Hematopoietic multipotent progenitor cell treated with erythropoietin and hydrocortisone succinate and interleukin-3 and kit ligand, for 8 days (in vitro differentiated cells): Measurements from ENCODE around the gene COL4A4.
A peak's percentile ranks its signal among the peaks of the same experiment; 100 is the strongest.

ENCODE experiments used
- DNase-seq: peaks from one replicate; pipeline ENCODE4 v3.0.0-alpha.2; 2015

Gene COL4A4

DNA sequence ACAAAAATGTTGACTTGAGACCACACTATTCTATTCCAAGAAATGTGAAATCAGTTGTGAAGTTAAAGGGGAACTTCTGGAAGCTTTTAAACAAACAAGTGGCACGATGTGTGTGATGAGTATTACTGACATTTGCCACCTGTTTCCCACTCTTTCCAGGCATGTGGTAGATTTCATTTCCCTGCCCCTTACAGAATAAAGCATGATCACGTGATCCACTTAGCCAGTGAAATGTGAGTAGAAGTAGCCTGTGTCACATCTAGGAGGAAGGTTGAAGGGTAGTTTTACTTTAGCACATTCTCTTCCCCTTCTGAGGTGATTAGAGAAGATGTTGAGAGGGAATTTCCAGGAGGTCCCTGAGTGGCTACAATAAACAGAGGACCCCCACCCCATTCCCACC, 3.8 kb downstream of the COL4A4 start:
- no peak for DNase-seq

- DNase-seq: no peak
These were observed 8.8 kb downstream of the COL4A4 start for GRCh38 chr2:227154986-227155774.

- DNase-seq: no peak
These were observed 10.1 kb downstream of the COL4A4 start for GRCh38 chr2:227153758-227154486.

GRCh38 chr2:227153307-227153706, 10.7 kb downstream of the COL4A4 start:
- peak; percentile 4 for DNase-seq

- DNase-seq: no peak
These were observed 11.8 kb downstream of the COL4A4 start for GRCh38 chr2:227152093-227152766.

DNA sequence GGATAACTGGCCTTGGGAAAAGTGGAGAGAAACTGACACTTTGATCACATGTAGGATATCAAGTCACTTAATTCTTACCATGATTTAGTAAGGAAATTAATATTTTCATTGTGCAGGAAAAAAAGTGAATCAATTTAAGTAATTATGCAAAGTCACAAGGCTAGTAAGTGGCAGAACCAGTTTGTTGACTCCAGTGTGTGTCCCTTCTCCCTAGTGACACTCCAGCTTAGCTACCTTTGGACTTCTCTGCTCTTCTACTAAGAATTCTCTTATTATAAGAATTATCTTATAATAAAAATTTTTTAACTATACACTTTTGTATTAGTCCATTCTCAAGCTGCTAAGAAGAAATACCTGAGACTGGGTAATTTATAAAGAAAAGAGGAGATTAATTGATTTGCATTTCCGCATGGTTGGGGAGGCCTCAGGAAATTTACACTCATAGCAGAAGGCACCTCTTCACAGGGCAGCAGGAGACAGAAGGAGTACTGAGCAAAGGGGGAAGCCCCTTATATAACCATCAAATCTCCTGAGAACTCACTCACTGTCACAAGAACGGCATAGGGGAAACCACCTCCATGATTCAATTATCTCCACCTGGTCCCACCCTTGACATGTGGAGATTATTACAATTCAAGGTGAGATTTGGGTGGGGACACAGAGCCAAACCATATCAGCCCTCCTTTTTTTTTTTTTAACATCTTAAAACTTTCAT, 13.6 kb downstream of the COL4A4 start:
- no peak for DNase-seq

- no peak for DNase-seq
These were observed 15.9 kb downstream of the COL4A4 start for GRCh38 chr2:227148106-227148505.

GRCh38 chr2:227147023-227147422, 17.0 kb downstream of the COL4A4 start:
- no peak for DNase-seq

DNA sequence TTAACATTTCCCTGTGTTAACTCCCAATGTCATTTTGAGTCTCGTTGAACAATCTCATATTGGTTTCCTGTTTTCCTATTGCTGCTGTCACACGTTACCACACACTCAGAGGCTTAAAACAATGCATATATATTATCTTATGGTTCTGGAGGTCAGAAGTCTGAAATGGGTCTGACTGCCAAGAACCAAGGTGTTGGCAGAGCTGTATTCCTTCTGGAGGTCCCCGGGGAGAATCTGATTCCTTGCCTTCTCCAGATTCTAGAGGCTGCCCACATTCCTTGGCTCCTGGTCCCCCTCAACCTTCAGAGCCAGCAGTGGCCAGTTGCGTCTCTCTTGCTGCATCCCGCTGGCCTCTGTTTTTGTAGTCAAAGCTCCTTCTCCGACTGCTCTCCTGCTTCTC, 17.5 kb downstream of the COL4A4 start:
- DNase-seq: no peak

DNA sequence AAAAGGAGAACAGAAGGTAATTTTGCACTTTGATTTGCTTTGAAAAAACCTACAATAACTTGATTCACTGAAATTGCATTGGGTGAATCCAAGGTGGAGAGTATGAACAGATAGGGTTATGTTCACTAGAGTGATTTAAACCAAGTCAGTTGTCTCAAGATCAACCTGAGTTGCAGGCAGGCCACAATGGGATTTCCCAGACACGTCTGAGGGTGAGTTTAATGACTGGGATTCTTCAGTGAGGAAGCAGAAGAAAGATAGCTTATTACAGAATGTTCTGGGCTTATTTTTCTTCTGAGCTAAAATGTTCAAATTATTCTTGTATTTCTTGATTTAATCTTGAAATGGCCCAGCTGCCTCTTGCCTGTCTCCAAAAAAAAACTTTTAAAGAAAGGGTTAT, 20.1 kb downstream of the COL4A4 start:
- no peak for DNase-seq

DNA sequence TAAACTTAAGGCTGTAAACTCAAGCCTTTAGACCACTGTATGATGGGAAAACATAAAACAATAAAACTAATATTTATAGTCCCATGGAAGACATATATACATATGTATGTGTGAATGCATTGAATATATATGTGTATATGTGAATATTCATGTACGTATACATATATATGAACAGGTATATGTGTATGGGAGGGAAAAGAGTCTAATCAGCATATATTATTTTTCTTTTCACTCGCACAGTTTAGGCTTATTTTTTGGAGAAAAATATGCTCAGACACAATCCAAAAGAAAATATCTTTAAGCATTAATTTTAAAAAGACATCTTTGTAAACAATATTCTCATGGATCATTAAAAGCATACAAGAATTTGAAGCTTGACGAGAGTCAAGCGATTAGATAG, 22.7 kb downstream of the COL4A4 start:
- DNase-seq: no peak

DNA sequence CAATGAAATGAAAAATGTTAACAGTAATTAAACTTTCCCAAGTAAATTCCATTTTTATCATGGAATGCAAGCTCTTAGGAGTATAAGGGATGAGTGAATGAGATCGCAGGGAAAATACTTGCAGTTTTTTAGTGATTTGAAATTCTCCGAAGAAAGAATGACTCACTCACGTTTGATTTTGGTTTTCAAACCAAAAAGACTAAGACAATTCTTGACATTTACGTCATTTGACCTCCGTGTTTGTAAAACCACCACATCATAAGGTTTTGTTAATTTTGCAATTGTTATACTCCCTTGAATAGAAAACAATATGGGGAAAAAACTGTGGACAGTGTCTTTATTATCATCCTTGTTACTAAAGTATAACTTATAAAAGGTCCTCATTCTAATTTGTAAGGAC, 29.4 kb downstream of the COL4A4 start:
- DNase-seq: no peak

- no peak for DNase-seq
These were observed 31.0 kb downstream of the COL4A4 start for GRCh38 chr2:227132986-227133385.

GRCh38 chr2:227130636-227131035, 33.4 kb downstream of the COL4A4 start:
- no peak for DNase-seq

DNA sequence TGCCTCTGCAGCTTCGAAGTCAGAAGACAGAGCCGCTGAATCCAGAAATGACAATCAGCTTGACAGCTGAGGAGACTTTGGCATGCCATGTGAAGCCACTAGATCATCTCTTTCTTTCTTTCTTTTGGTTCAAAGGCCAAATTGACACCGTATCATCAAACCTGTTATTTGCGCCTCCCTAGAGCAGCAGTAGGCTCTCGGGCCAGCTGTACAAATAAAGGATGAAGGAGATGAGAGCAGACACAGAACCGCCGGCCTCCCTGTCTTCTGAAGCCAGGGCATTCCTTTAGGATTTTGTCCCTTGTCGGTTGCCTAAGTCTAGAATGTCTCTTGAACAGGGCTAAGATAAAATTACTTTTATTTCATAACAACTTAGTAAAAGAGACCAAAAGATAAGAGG, 36.8 kb downstream of the COL4A4 start:
- no peak for DNase-seq

DNA sequence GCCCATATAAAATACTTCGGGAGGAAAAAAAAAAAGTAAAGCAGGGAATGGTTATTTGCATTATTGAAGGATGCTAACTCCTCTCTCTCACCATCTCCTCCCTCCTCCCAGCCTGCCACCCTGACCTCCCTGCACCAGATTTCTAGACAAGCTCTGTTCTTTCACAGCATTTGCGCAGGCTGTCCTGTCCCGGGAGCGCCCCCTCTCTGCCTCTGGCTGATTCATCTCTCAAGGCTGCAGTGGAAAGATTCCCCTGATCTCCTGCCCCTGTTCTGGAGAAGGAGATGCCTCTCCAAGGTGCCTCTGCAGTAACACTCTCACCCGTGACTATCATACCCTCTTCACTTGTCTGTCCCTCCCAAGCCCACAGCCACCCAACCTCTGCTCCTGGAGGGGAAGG, 38.5 kb downstream of the COL4A4 start:
- DNase-seq: no peak

GRCh38 chr2:227124811-227125210, 39.2 kb downstream of the COL4A4 start:
- no peak for DNase-seq

DNA sequence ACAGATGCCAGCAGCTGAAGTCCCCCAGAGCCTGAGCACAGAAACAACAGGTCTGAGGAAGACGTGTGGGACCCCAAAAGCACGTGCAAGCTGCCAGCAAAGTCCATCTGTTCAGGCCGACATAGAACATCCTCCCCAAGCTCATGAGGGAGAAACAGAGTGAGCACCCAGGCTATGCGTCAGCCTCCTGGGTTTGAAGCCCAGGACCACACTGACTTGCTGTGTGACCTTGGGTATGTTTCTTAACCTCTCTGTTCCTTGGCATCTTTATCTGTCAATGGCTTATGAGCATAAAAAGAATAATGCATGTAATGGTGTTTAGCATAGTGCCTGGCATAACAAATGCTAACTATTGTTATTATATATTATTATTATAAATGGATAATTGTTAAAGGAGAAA, 40.3 kb downstream of the COL4A4 start:
- DNase-seq: no peak

GRCh38 chr2:227118353-227118752, 45.7 kb downstream of the COL4A4 start:
- no peak for DNase-seq

GRCh38 chr2:227117852-227118251, 46.2 kb downstream of the COL4A4 start:
- DNase-seq: no peak

DNA sequence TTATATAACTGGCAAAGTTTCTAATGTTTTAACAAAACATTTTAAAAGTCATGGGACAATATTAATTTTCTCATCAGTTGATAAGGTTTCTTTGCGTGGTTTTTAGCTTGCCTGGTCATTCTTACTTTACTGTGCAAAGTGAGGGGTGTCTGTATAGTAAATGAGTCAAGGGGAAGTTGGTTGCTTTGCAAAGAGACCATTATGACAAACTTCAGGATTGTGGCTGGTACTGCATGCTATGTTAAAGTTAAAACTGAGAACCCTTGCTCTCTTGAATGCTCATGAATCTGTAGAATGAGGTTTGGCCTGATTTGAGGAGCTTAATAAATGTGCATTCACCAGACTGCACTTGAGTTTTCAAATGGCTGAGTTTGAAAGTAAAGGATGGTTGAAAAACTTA, 47.0 kb downstream of the COL4A4 start:
- no peak for DNase-seq

DNA sequence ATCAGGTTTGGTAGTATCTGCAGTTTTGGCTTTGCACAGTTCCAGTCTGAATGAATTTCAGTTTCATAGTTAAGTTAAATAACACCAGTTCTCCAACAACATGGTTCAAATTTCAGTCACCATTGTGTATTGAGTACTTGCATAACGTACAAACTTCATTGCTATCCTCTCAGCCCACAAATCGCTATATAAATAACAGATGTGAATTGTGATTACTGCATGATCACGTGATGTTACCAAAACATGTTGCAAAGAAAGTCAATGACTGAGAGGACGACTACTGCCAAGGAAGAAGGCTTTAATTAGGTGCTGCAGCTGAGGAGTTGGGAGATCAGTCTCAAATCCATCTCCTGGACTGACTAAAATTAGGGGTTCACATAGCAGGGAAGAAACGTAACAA, 48.2 kb downstream of the COL4A4 start:
- DNase-seq: no peak
